Keratinocyte (primary cell): Measurements from ENCODE around the gene MIEF1. TPM values are rescaled to one million over a fixed set of nuclear protein-coding genes. Genes with fewer than 3 reads are reported as not detected.
A peak's percentile ranks its signal among the peaks of the same experiment; 100 is the strongest.

Source experiments
- DNase-seq: peaks from one replicate; pipeline ENCODE4 v3.0.0-alpha.2; 2011; ENCODE audit warnings: low read depth, missing footprints, low spot score
- FAIRE-seq: peaks from 2 replicates; lab custom pipeline; 2011; peaks lifted over from hg19 to GRCh38; lab: Jason Lieb, UNC
- H2AFZ ChIP-seq: 2 replicates; pipeline ENCODE4 v1.6.0; 2012; ENCODE audit warnings: low read length, control low read depth, inconsistent platforms; ENCODE audit not compliant: control insufficient read depth
- H3K27ac ChIP-seq: 2 replicates; pipeline ENCODE4 v1.5.1; 2011; ENCODE audit warnings: low read length; ENCODE audit not compliant: control insufficient read depth, insufficient read depth
- H3K27me3 ChIP-seq: 3 replicates; pipeline ENCODE4 v1.6.0; 2011; ENCODE audit warnings: low read length; ENCODE audit not compliant: control insufficient read depth, insufficient read depth; ENCODE audit errors: extremely low read depth
- H3K36me3 ChIP-seq, 2 experiments: 2 replicates in 1 of 2; 3 replicates in 1 of 2; pipeline ENCODE4 v1.5.1; 2011; ENCODE audit warnings: low read length in 2 of 2, mild to moderate bottlenecking in 1 of 2; ENCODE audit not compliant: control insufficient read depth in 2 of 2, insufficient read depth in 2 of 2; ENCODE audit errors: extremely low read depth in 1 of 2
- H3K4me1 ChIP-seq: 3 replicates; pipeline ENCODE4 v1.5.1; 2011; ENCODE audit warnings: low read length; ENCODE audit not compliant: control insufficient read depth, insufficient read depth; ENCODE audit errors: extremely low read depth
- H3K4me2 ChIP-seq: 3 replicates; pipeline ENCODE4 v1.6.0; 2011; ENCODE audit warnings: low read depth, low read length; ENCODE audit not compliant: control insufficient read depth, insufficient read depth; ENCODE audit errors: extremely low read depth
- H3K4me3 ChIP-seq, 3 experiments: fragments of 200-600 bp in 1 of 3; sonication (generic) in 1 of 3; 2 replicates in 2 of 3; 3 replicates in 1 of 3; pipeline ENCODE4 v1.5.1; 2011 to 2016; ENCODE audit warnings: low read length in 3 of 3, mild to moderate bottlenecking in 3 of 3, control low read depth in 2 of 3, inconsistent platforms in 1 of 3, low read depth in 1 of 3, mixed read lengths in 1 of 3, mixed run types in 1 of 3, moderate library complexity in 1 of 3; ENCODE audit not compliant: control insufficient read depth in 2 of 3, insufficient read depth in 2 of 3; ENCODE audit errors: extremely low read depth in 1 of 3
- H3K79me2 ChIP-seq: 2 replicates; pipeline ENCODE4 v1.6.0; 2012; ENCODE audit warnings: low read length; ENCODE audit not compliant: control insufficient read depth, insufficient read depth
- H3K9ac ChIP-seq: 3 replicates; pipeline ENCODE4 v1.6.0; 2011; ENCODE audit warnings: low read length; ENCODE audit not compliant: control insufficient read depth, insufficient read depth; ENCODE audit errors: extremely low read depth
- H3K9me1 ChIP-seq: 3 replicates; pipeline ENCODE4 v1.6.0; 2011; ENCODE audit warnings: low read length; ENCODE audit not compliant: control insufficient read depth, insufficient read depth; ENCODE audit errors: extremely low read depth
- H3K9me3 ChIP-seq: 2 replicates; pipeline ENCODE4 v1.5.1; 2012; ENCODE audit warnings: low read depth, low read length; ENCODE audit not compliant: control insufficient read depth
- H4K20me1 ChIP-seq: 3 replicates; pipeline ENCODE4 v1.6.0; 2011; ENCODE audit warnings: low read length; ENCODE audit not compliant: control insufficient read depth, insufficient read depth; ENCODE audit errors: extremely low read depth
- CTCF ChIP-seq, 3 experiments: IDR thresholded peaks in 1 of 3; conservative IDR thresholded peaks in 1 of 3; optimal IDR thresholded peaks in 1 of 3; 2 replicates in 2 of 3; 3 replicates in 1 of 3; pipeline versions ENCODE3 to v1.5.1; 2011; ENCODE audit warnings: low read length in 3 of 3, mild to moderate bottlenecking in 3 of 3, moderate library complexity in 2 of 3, control low read depth in 1 of 3, inconsistent platforms in 1 of 3; ENCODE audit not compliant: insufficient read depth in 2 of 3; ENCODE audit errors: extremely low read depth in 1 of 3
- EZH2 ChIP-seq: IDR thresholded peaks from one replicate; pipeline ENCODE4 v1.6.1; 2012; ENCODE audit warnings: inconsistent platforms, mild to moderate bottlenecking, low read length, moderate library complexity
- dilution Hi-C: fragments of 300-500 bp; cut with MboI; formaldehyde crosslinking; loops from one replicate; pipeline ENCODE4 v1.7.0; 2020; ENCODE audit warnings: low sequenced_read_pairs; ENCODE audit not compliant: extremely low pct_ligation_motif_present
- polyA plus RNA-seq, 5 experiments: library from polyadenylated mRNA; depleted of rRNA in 3 of 5; stranded (reverse) in 3 of 5; stranded (forward) in 1 of 5; unstranded in 1 of 5; fragments of >200 nt; gene quantifications; 1 replicate in 1 of 5; 2 replicates in 3 of 5; 3 replicates in 1 of 5; pipeline versions ENCODE4 v1.2.1 to v1.2.3, GENCODE V29; 2011 to 2012; ENCODE audit warnings: missing spikeins in 2 of 5, low read depth in 1 of 5, low replicate concordance in 1 of 5

Gene MIEF1
- polyA plus RNA-seq, 1 donor (not counting 4 experiments of a cell fraction or from before 2014, with no cell fraction given): 18.4 TPM

GRCh38 chr22:39500101-39500500, 2.0 kb upstream of the MIEF1 start:
- Histone ChIP-seq H3K9me1 (no peaks in the 10 kb centered on the region), H3K9ac (no peak overlapping the region), H3K27ac (no peak overlapping the region), H4K20me1 (no peaks in the 10 kb centered on the region), H3K36me3 (peaks cover 13 to 14% of the 10 kb centered on the region in 2 experiments), H3K4me3 (no peak overlapping the region), H3K27me3 (no peaks in the 10 kb centered on the region), H3K4me1 (peaks cover 18% of the 10 kb centered on the region), H3K9me3 (no peaks in the 10 kb centered on the region), H3K4me2 (no peak overlapping the region), H2AFZ (no peak overlapping the region), H3K79me2 (peaks cover 28% of the 10 kb centered on the region)
- FAIRE-seq (no peak), DNase-seq (no peak)
- dilution Hi-C loops: no loop called here
- no peak for TF ChIP-seq EZH2
- no peak for TF ChIP-seq CTCF (optimal IDR thresholded peaks at IDR 0.05 in 1 of 3, IDR thresholded peaks at IDR 0.05 in 1 of 3, conservative IDR thresholded peaks at IDR 0.05 in 1 of 3; ENCODE audit: extremely low read depth in 1 of 3, insufficient read depth in 2 of 3, low read length in 3 of 3)

DNA sequence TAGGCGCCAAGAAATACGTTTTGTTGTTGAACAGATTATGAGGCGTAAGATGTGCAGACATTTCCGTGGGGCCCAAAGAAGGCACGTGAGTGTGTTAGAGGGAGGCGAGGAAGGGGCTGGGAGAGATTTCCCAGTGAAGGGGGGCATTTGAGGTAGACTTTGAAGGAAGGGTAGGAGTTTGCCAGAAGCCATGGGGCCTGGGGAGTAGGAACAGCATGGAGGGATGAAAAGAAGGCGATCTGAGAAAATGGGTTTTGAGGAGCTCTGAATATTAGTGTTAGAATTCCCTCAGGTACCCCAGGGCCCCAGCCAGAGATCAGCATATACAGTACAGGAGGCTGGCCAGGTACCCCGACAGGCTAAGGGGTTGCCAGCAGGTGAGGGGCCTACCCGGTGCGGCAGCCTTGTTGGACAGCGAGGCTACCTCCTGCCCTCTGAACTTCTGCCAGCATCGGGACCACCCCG, 414 bp upstream of the MIEF1 start:
- FAIRE-seq: no peak

More for the DNA sequence above, 414 bp upstream of the MIEF1 start:
- Histone ChIP-seq H3K4me1 (peaks cover 18% of the 10 kb centered on the region), H4K20me1 (no peaks in the 10 kb centered on the region), H3K4me2 (peak overlapping the region; percentile 100), H3K79me2 (peaks cover 42% of the 10 kb centered on the region), H3K4me3 (peak overlapping the region; percentile 78 to 98 (median 89)), H3K27me3 (no peaks in the 10 kb centered on the region), H3K9me1 (no peaks in the 10 kb centered on the region), H3K9me3 (no peaks in the 10 kb centered on the region), H3K36me3 (peaks cover 20 to 25% of the 10 kb centered on the region in 2 experiments), H2AFZ (peak overlapping the region; percentile 86), H3K27ac (peak overlapping the region; percentile 47), H3K9ac (peak overlapping the region; percentile 87)
- dilution Hi-C loops: no loop called here
- no peak for TF ChIP-seq EZH2
- TF ChIP-seq CTCF (optimal IDR thresholded peaks at IDR 0.05 in 1 of 3, IDR thresholded peaks at IDR 0.05 in 1 of 3, conservative IDR thresholded peaks at IDR 0.05 in 1 of 3; ENCODE audit: extremely low read depth in 1 of 3, insufficient read depth in 2 of 3, low read length in 3 of 3): no peak
- DNase-seq: no peak
